HG02870 (cell line): ENCODE data around the gene PTRHD1.
"Not testable (repeated sequence)": the region's sequence is repeated elsewhere in the genome, so short reads cannot be mapped to it uniquely, and the experiment has no call there.

Experiments
- ATAC-seq: cut with Tn5 transposase; IDR thresholded peaks from one replicate; pipeline ENCODE4 v1.9.1; 2021; ENCODE audit warnings: mild to moderate bottlenecking, moderate library complexity; ENCODE audit not compliant: unreplicated experiment

PTRHD1 gene, protein sequence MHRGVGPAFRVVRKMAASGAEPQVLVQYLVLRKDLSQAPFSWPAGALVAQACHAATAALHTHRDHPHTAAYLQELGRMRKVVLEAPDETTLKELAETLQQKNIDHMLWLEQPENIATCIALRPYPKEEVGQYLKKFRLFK

DNA sequence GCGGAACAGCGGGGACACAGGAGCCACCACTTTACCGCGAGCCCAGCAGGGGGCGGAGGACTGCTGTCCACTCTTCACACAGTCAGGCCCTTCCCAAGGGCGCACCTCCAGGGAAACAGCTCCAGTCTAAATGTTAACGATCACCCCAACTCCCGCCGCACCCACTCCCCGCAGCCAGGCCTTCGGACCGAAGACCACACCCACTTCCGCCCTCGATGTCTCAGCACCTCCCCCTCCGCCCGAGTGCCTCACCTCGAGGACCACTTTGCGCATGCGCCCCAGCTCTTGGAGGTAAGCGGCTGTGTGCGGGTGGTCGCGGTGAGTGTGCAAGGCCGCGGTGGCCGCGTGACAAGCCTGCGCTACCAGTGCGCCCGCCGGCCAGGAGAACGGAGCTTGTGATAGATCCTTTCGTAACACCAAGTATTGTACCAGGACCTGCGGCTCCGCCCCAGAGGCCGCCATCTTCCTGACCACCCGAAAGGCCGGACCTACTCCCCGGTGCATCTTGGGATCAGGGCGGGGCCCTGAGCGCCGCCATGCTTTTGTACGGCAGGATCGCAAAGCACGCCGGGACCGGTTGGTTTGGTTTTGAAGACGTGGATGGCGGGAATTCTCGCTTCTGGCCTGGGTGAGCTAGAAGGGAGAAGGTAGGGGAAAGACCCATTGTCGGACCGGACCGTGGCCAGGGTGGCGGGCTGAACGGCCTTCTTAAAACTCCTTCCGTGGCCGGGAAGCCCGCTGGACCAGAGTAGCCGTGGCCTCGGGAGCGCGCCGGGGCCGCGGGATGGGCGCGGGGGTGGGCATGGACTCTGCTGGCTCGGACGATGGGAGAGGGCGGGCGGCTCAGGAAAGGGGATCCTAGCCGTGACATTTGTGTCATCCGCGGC lies at the start of gene PTRHD1, which contains the start of gene CENPO:
Gene PTRHD1 (minus strand): TSS at position 518 of the 887 bp plus-strand sequence. CDS start 14 bp downstream, at position 504.
Gene CENPO (plus strand): TSS at position 552 of the 887 bp plus-strand sequence. CDS start 495 bp downstream, outside the sequence.
- peak; percentile 91 for ATAC-seq

DNA sequence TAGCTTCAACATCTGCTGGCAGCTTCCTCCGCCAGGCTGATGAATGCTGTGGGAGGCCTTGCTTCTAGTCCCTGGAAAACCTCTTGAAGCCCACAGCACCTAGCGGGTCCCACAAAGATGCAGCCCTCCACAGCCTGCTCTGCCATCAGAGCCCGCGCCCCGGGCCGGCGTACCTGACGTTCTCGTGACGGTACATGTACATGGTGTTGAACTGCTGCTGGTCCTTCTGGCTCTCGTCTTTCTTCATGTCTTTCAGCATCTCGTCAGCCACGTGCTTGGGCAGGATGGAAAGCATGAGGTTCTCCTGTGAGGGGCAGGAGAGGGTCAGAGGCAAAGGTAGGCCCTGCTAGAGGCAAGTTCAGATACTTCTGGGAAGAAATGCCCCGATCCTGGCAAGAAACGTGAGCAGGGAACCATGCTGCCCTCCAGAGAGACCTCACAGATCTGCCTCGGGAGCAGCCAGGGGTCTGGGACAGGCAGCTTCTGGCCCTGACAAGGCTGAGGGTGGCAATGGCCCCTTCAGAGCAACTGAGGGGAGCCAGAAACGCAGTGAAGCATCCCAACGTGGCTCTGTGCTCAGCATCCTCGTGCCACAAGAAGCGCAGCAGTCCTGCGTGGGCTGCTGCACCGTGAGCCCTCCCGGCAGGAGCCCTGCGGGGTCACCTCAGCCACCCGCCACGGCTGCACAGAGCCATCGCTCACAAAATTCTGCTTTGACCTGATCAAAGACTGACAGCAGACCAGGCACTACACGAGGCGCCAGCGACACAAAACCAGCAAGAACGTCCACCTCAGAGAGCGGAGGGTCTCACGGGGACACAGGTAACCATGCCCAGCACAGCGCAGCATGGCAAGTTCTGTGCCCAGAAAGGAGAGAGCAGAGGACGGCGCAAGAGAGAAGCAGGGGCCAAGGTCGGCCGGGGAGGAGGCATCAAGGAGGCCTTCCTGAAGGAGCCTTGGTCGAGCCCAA lies 49.2 kb upstream of the PTRHD1 start:
- no peak for ATAC-seq

DNA sequence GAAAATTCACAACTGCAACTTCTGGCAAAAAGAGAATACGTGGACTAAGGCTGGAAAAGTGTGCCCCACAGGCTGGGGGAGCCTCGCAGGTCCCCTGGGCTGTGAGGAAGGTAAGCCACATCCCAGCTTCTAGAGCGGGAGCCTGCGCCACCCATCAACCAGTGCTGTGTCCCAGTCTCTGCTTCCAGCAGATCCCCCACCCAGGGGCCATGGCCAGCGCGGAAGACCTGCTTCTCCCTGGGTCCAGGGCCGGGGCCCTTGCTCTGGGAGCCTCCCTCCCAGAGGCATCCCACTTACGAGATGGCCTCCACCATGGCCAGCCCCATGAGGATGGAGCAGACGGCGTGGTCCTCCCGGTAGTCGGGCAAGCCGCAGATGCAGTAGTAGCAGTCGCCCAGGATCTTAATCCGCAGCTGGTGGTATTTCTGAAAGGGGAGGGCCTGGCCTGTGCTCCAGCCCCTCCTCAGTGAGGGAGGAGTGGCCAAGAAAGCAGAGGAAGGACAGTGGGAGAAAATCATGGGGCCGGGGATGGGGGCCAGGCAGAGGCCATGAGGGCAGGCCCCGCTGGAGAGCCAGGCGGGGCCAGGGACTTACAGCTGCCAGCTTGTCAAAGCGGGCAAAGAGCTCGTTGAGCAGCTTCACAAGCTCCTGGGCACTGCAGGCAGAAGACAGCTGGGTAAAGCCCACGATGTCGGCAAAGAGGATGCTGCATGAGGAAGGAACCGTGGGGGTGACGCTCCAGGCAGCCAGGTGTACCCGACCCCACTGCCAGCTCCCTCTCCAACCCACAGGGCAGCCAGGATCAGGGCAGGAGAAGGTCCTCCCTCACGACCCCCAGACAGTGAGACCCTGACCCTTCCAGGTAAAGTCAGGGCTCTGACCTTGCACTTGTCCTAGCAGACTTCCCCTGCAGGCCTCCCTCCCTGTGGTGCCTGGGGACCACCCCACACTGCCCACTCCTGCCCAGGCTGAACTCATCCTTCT lies 48.1 kb upstream of the PTRHD1 start:
- no peak for ATAC-seq

DNA sequence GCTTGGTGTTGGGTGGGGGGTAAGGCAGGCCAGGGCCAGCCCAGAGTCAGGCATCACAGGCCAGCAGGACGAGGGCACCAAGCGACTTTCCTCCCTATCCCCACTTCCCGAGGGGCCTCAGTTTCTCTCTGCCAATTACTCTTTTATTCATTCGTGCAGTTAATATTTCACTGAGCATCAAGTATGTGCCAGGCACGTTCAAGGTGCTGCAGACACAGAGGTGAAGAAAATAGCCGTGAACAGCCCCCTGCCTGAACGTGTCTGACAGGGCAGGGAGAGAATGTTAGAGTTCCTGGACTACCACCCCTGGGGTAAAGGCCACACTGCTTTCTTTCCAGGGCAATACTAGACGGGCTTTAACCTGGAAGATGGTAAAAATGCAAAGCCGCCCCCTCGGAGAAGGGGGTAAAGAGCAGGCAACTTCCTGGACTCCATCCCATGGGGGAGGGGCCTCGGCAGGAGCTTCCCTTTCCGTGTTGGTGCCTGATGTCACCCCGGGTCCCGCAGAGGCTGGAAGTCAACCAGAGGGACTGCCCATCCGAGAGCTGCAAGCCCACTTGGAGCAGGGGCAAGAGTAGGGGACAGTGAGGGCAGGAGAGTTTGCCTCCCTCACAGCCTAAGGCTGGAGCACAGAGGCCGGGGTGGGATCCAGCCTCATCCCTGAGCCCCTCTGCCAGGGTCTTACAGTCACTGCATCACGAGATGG lies 47.1 kb upstream of the PTRHD1 start:
- no peak for ATAC-seq

DNA sequence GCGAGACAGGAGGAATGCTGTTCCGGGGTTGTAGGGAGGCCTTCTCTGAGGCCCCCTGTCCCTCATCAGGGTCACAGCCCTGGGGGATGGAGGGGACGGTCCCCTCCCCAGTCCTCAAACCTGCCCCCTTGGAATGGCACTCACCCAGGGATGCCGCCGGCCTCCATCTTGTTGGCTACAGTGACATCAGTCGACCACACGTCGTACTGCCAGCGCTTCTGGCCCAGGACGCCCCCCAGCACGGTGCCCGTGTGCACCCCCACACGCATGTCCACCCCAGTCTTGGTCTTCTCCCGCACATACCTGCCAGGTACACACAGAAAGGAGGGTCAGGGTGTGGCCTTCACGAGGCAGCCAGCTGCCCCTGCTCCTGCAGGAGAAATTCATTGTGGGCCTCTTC lies 46.5 kb upstream of the PTRHD1 start:
- ATAC-seq = no peak

DNA sequence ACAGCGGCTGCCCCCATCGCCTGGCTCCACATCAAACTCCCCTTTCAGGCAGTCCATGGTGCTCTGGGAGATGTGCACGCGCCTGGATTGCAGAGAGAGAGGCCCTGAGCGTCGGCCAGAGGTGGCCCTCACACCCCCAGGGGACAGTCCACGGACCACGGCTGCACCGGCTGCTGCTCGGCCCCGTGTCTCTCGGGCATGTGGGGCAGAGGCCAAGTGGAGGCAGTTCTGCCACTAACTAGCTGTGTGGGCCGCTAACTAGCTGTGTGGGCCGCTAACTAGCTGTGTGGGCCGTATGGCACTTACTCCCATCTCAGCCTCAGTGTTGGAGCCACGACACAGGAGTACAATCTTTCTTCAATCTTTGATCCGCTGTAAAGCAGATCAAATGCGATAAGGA lies 45.4 kb upstream of the PTRHD1 start:
- ATAC-seq = no peak

DNA sequence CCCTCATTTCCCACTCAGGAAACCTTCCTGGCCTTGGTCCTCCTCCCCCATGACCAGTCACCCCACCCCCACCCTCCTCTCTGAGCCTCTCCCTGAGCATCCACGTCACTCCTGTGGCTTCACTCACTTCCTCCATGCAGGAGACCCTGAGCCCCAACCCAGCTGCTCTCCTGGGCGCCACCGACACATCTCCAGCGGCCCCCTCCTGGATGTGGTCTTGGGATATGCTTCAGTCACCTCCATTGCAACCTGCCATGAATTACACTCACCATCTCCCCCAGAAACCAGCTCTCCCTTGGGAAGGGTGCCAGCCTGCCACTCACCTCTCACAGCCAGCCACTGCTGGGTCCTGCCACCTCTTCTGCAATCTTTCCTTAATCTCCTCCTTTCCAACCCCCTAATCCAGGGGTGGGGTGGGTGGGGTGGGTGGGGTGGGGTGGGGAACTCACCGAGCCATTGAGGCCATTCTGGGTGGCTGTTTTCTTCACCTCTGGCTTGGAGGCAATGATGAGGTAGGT lies 44.9 kb upstream of the PTRHD1 start:
- ATAC-seq = no peak

DNA sequence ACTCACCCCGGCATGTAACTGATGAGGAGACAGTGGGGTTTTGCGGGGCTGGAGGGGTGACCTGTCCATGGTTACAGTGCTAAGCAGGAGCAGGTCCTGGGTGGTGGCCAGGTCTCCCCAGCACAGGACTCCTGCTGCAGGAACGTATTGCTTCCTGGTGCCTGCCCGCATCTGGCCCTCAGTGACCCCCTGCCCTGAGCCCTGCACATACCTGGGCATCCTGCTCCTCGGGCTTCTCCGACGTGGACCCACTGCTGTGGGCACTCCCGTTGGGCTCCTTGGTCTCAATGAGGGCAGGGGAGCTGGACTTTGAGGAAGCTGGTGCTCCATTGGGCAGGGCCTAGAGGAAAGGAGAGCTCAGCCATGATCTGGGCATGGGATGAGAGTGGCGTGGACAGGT lies 43.5 kb upstream of the PTRHD1 start:
- ATAC-seq = no peak

DNA sequence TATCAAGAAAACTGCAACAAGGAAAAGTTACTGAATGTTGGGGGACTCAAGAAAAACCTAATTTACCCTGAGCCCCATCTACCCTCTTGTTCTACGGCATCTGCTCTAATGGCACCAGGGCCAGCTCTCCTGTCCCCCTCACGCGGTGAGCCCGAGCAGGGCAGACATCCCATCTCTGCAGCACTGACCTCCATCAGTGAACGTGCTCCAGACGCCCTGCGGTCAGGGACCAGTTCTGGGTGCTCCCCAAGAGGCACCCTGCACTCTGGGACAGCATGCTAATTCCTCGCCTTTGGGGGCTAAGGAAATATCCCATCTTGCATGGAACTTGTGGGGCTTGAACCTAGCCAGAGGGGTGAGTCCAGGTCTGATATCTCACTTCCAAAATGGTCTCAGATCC lies 43.0 kb upstream of the PTRHD1 start:
- ATAC-seq = no peak

DNA sequence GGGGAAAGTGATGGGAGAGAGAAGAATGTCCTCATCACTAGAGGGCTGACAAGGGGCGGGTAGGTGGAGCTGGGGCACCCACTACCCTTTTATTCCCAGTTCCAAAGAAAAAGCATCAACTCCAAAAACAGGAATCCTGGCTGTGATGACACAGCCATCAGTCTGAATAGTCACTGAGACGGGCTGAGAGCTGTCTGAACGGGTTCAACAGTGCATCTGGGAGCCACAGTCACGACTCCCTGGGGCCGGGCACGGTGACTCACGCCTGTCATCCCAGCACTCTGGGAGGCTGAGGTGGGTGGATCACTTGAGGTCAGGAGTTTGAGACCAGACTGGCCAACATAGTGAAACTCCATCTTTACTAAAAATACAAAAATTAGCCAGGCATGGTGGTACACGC lies 42.2 kb upstream of the PTRHD1 start:
- ATAC-seq = not testable (repeated sequence)

DNA sequence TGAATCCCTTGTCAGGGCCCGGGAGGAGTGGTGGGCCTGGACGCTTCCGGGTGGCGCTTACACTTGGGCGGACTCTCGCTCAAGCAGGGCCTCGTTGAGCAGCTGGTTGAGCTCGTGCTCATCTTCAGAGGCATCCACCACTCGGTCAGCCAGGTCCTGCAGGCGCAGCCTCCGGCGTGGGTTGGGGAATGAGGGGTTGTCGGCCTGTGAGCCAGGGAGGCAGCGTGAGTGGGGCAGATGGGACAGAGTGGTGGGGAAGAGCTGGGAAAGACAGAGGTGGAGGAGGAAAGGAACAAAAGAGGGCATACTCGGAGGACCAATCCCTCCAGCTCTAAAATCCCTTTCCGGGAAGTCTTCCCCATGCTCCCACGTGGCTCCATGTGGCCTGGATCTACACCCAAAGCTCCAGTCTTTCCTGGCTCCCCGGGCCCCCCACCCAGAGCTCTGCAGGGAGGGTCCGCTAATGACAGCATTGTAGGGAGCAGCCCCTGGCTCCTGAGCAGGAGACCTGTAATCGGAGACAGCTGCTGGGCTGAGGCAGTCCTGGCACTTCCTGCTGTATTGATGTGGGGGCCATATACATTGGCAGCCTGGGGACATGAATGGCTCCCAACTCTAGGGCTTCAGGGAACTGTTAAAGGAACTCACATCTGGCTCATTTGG lies 41.7 kb upstream of the PTRHD1 start:
- no peak for ATAC-seq

DNA sequence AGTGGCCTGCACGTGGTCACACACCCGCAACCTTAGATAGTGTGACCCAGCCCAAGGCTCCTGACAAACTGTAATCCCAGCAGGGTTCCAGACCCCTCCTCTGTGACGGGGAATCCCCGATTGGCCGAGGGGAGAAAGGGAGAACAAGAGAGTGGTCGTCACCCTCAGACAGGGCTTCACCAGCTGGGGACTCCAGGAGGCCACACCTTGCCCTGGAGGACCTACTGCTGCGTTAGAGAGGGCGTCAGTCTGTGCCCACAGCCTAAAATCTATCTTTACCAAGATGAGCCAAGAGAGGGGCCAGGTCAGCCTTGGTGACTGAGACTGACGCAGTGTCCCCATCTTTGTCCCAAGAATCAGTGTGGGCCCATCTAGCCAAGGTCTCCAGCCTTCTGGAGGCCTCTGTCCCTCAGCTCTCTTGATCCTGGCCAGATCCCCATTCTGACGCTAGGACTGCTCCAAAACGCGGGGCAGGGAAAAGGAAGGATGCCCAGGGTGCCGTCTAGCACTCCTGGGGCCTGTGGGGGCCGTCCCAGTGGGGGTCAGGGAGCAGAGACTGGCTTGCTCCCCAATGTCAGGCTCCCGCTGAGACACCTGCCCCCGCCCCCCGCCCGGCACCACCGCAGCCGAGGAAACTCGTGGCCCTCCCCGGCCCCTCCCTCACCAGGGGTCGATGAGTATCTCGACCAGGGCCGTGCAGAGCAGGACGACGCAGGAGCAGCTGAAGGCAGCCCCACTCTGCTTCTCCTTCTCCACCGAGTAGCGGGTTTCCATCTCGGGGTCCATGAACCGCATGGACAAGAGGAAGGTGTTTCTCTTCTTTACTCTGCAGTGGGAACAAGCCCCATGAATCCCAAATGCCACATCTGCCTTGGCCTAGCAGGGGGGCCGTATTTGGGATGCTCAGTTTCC lies 40.9 kb upstream of the PTRHD1 start:
- ATAC-seq = no peak

DNA sequence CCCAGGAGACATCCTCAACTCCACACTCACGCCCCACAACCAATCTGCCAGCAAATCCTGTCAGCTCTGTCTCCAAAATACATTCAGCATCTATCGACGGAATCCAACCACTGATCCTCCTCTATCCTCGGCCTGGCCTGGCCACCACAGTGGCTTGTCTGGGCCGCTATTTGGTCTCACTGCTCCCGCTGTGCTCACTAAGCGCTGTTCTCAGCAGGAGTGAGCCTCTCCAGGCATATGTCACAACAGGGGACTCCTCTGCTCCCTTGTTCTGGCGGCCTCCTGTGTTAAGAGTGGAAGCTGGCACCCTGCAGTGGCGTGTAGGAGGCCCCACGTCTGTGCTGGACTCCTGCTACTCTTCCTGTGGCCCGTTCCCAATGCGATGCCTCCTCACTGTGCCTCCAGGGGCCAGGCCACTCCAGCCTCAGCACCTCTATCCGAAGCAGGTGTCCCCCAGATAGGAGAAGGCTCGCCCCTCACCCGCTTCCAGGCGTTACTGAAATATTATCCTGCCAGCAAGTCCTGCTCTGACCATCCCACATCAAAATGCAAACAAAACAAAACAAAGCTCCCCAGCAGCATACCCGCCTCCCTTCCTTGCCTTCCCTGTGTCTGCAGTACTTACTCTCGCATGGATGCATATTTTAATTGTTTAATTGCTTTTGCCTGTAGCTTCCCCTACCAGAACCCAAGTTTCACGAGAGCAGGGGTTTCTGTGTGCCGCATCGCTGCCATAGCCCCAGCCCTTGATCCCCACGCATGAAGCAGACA lies 39.9 kb upstream of the PTRHD1 start:
- ATAC-seq = no peak

DNA sequence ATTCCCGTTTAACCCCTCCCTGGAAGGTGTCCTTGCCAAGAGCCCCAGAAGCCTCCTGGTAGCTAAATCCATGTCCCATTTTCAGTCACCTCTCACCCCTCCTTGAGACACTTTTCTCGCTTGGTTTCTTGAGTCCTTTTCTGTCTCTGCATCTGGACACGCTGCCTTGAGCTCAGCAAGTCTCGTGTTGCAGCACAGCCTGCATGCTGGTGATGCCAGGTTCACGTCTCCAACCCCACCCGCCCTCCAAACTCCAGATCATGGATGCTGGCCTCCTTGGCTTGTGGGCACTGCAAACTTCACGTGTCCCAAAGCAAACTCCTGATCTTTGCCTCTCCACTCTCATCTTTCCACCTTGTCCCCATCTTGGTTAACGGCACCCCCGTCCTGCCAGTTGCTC lies 39.3 kb upstream of the PTRHD1 start:
- no peak for ATAC-seq

DNA sequence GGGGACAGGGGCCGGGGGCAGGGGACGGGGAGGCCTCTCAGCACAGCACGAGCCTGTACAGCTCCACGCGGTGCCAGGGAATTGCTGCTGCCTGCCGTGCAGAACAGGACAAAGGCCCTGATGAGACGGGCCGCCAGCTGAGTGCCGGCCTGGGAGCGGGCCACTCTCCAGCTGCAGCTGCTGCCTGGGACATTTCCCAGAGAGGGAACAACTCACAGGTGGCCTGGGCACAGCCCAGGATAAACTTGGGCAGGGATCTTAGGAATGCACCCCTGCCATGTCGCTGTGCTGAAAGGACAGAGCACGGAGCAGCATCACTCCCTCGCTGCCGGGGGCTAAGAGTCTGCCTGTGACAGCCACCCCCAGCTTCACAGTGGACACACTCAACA lies 38.9 kb upstream of the PTRHD1 start:
- no peak for ATAC-seq

DNA sequence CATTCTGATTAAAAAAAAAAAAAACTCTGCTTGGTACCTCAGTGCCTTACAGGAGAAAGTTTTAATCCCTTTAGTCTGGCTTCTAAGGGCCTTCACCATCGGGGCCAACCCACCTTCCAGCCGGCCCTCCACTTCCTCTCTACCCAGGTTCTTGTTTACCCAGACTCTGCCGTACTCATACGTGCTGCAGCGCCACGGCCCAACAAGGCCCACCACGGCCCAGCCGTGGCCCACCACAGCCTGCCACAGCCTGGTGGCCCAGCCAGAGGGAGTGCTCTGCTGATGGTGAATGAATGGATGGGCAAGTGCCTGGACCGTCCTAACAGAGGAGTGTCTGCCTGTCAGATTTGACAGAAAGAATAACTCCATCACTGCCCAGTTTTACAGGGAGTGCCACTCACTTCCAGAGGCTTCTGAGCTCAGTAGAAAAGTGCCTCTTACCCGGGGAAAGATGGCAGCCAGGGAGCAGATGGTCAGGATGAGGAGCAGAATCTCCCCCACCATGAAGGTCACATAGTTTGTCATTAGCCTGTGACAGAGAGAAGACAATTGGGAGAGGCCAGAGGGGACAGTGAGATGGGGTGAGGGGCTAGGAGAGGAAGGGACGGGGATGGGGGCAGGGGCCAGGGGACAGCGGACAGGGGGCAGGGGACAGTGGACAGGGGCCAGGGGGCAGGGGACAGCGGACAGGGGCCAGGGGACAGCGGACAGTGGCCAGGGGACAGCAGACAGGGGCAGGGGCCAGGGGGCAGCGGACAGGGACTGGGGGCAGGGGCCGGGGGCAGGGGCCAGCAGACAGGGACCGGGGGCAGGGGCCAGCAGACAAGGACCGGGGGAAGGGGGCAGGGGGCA lies 38.3 kb upstream of the PTRHD1 start:
- ATAC-seq = no peak
